ENCODE measurements around the gene NOX3. TPM values are rescaled to one million over a fixed set of nuclear protein-coding genes. Genes with fewer than 3 reads are reported as not detected.

NOX3 gene
- total RNA-seq, 1 donor from 2014 or later: not detected

DNA sequence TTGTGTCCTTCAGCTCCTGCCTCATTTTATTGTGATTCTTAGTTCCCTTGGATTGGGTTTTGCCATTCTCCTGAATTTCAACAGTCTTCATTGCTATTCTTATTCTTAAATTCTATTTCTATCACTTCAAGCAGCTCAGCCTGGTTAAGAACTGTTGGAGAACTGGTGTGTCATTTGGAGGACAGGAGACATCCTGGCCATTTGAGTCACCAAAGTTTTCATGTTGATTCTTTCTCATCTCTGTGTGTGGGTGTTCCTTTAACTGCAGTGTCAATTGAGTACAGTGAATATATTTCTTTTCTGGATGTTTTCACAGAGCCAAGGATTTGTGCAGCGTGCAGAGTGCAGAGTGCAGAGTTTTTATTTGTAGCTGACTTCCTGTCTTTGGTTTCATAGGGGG is 107.8 kb downstream of the NOX3 start:
- H3K27me3 ChIP-seq (ENCODE audit: low read depth): peaks cover 24% of the 10 kb centered on the region
- no peaks in the 10 kb centered on the region for H3K36me3 ChIP-seq
- H3K9me3 ChIP-seq (replicated peaks): peaks cover 36% of the 10 kb centered on the region
- no peak overlapping the region for H3K27ac ChIP-seq (replicated peaks)
- H3K4me3 ChIP-seq: no peak overlapping the region
- TF ChIP-seq, protein P1, sequence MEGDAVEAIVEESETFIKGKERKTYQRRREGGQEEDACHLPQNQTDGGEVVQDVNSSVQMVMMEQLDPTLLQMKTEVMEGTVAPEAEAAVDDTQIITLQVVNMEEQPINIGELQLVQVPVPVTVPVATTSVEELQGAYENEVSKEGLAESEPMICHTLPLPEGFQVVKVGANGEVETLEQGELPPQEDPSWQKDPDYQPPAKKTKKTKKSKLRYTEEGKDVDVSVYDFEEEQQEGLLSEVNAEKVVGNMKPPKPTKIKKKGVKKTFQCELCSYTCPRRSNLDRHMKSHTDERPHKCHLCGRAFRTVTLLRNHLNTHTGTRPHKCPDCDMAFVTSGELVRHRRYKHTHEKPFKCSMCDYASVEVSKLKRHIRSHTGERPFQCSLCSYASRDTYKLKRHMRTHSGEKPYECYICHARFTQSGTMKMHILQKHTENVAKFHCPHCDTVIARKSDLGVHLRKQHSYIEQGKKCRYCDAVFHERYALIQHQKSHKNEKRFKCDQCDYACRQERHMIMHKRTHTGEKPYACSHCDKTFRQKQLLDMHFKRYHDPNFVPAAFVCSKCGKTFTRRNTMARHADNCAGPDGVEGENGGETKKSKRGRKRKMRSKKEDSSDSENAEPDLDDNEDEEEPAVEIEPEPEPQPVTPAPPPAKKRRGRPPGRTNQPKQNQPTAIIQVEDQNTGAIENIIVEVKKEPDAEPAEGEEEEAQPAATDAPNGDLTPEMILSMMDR (IDR thresholded peaks at IDR 0.05; ENCODE audit: borderline replicate concordance): no peak
- H3K4me1 ChIP-seq: no peaks in the 10 kb centered on the region
- no peak for DNase-seq
- intact Hi-C loops (cut with micrococcal nuclease): no loop called here

DNA sequence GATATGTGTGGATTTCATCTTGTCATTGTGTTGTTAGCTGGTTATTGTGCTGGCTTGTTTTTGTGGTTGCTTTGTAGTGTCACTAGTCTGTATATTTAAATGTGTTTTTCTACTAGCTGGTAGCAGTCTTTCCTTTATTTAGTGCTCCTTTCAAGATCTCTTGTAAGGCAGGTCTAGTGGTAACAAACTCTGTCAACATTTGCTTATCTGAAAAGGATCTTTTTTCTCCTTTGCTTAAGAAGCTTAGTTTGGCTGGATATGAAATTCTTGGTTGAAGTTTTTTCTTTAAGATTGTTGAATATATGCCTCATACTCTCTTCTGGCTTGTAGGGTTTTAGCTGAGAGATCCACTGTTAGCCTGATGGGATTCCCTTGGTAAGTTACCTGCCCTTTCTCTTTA is 108.7 kb downstream of the NOX3 start:
- no peak overlapping the region for H3K4me3 ChIP-seq
- H3K36me3 ChIP-seq: no peaks in the 10 kb centered on the region
- intact Hi-C loops (cut with micrococcal nuclease): no loop called here
- H3K27me3 ChIP-seq (ENCODE audit: low read depth): peaks cover 24% of the 10 kb centered on the region
- no peak for DNase-seq
- H3K9me3 ChIP-seq (replicated peaks): peaks cover 36% of the 10 kb centered on the region
- TF ChIP-seq, protein P1 (IDR thresholded peaks at IDR 0.05; ENCODE audit: borderline replicate concordance): no peak
- no peaks in the 10 kb centered on the region for H3K4me1 ChIP-seq
- H3K27ac ChIP-seq (replicated peaks): no peak overlapping the region

Other genes starting within 250 kb of the NOX3 start
- not detected for gene CLDN20, start 191.8 kb downstream of the NOX3 start, total RNA-seq
- gene TFB1M, start 141.4 kb downstream of the NOX3 start, total RNA-seq: 18.8 TPM

Measured in left ventricle myocardium inferior (tissue), 1 donor.